GM21619 (cell line): Measurements from ENCODE around the gene TMEM164.
"Not testable (repeated sequence)": the region's sequence is repeated elsewhere in the genome, so short reads cannot be mapped to it uniquely, and the experiment has no call there.

ENCODE experiments used
- ATAC-seq: cut with Tn5 transposase; IDR thresholded peaks from one replicate; pipeline ENCODE4 v1.9.1; 2021; ENCODE audit not compliant: unreplicated experiment

The TMEM164 gene

DNA sequence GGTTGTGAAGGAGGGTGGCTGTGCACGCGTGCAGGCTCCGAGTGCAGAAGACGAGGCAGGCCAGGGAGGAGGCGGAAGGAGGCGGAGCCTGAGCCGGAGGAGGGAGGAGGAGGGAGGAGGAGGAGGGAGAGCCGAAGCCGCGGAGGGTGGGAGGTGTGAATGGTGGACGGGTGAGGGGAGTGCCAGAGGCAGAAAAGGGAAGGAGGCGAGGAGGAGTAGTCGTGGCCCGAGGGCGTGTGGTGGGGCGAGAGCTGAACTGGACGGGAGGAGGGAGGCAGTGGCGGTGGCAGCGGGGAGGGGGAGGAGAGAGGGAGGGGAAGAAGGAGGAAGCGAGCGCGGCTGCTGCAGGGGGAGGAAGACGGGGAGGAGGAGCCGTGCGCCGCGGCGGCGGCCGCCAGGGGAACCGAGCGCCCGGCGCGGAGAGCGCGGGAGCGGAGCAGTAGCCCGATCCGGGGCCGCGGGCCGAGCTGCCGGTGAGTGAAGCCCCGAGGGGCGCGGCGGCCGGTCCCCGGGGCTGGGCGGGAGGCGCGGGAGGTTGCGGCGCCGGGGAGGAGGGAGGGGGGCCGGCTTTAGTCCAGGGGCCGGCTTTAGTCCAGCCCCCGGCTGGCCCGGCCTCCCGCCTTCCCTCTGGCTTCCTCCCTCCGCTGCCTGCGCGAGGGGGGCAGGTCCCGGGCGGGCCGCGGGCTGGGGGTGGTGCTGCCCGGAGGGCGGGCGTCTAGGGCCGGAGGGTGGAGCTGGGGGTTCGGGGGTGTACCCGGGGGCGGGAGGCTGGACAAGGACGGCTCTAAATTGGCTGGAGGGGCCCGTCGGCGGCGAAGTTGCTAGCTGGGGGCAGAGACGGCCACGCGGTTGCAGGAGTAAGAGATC is at the start of gene TMEM164:
TMEM164 (plus strand) TSS at position 815 of the 867 bp plus-strand sequence. CDS start 661 bp downstream, outside the sequence.
- peak; percentile 83 for ATAC-seq

DNA sequence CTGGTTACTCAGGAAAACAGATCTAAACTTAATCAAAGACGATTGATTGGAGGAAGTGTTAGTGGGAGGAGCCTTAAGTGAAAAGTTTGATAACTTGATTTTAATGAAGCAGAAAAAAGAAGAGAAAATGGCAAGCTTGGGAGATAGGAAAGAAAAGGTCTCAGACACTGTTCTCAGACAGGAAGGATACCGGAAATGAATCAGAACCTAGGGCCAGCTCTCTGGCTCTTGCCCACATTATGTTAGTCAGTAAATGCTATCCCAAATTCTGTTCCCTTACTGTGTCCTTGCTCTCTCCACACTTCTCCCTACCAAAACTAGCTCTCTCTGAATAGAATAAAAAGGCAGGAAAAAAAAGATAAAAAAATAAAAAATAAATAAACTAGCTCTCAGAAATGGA is 48.6 kb upstream of the TMEM164 start:
- no peak for ATAC-seq

DNA sequence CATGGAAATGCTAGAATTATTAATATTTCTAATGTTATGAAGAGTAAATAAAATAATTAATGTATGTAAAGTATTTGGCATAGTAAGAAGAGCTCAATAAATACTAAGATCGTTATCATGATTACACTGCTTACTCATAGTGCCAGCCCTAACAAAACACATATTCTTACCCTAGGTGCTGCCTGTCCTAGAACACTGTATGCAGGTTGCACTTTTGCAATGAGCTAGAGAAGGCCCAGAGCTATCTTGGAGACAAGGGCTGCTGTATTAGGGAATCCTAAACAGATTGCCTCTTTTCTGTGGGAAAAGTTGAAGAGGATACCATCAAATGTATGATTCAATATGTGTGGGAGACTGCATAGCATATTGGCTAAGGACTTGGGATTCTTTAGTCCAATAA is 48.0 kb upstream of the TMEM164 start:
- no peak for ATAC-seq

DNA sequence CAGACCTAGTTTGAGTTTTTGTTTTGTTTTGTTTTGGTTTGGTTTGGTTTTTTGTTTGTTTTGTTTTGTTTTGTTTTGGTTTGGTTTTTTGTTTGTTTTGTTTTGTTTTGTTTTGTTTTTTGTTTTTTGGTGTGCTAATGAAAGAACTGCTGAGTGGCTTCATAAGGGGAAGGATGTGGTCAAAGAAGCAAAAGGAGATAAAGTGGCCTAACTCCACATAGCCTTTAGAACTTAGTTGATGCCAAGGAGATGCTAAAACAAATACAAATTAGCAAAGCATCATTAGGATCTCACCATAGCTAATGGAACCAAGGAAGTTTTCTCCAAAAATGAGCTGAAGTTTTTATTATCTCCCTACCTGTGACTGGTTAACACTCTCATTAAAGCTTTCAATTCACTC is 44.6 kb upstream of the TMEM164 start:
- ATAC-seq, result no peak

DNA sequence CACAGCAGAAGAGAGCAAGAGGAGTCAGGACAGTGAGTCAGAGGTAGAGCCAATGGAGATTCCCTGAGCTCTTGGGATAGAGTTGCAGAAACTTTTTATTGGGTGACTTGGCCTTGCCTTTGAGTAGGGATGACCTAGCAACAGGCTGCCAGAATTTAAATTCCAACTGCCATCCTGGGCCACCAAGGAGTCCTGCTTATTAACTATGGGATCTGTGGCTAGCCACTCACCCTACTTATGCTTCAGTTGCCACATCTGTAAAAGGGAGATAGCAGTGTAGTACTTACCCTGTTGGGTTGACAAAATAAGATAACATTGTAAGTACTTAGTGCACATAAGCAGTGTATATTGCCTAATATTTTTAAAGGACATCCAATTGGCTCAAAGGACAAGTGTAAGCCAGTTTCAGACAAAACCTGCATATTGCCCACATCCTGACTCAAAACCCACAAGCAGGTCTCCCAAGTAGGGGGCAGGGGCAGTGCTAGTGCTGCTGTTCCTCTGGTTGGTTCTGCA is 43.5 kb upstream of the TMEM164 start:
- no peak for ATAC-seq

DNA sequence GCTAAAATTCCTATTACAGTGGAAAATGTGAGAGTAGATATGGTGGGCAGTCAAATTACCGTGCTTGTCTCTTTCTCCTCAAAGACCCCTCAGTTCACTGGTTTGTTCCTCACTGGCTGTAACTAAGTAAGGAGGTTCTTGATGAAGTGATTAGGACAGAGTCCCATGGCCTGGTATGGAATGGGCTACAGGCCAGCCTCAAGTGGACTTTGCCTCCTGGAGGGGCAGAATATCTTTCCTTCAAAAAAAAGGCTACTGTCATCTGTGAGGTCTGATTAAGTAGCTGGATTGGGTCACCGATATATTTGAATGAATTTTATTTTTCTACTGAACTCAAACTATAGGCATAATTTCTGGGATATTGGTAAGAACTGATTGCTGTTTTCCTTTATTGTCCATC is 38.5 kb upstream of the TMEM164 start:
- no peak for ATAC-seq

DNA sequence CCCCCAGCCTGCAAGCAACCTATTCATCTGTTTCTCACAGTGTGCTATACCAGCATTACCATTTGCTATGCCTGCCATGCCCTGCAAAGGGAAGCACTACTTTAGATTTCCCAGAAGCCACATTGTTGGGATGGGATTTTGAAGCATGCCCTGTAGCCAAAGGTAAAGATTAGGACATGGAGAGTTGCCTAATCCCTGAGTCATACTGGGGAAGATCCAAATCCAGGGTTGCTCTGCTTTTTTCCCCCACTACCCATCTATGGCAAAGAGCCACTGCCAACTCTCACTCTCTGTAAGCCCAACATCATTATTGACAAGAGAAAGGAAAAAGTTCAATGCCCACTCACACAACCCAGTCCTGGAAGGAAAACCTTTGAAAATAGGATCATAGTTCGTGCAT is 36.7 kb upstream of the TMEM164 start:
- no peak for ATAC-seq

DNA sequence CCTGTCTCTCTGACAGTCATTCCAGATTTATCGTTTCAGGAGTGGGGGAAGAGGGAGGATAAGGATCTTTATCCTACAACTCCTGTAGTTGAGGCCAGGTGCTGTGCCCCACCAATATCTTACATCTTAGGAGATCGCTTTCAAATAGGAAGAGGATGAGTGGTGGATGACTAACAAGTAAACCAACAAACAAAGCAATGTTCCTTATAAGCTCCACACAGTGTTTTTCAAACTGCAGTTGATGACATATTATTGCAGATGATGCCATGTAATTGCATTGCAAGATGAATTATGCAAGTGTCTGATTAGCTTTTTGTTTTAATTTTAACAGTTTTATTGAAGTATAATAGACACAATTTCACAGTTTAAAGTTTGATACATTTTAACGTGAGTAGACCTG is 35.8 kb upstream of the TMEM164 start:
- ATAC-seq, result no peak

DNA sequence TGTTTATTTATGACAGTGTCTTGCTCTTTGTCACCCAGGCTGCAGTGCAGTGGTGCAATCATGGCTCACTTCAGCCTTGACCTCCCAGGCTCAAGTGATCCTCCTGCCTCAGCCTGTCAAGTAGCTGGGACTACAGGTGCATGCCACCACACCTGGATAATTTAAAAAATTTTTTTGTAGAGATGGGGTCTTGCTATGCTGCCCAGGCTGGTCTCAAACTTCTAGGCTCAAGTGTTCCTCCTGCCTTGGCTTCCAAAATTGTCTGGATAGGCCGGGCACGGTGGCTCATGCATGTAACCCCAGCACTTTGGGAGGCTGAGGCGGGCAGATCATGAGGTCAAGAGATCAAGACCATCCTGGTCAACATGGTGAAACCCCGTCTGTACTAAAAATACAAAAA is 32.1 kb upstream of the TMEM164 start:
- not testable (repeated sequence) for ATAC-seq

DNA sequence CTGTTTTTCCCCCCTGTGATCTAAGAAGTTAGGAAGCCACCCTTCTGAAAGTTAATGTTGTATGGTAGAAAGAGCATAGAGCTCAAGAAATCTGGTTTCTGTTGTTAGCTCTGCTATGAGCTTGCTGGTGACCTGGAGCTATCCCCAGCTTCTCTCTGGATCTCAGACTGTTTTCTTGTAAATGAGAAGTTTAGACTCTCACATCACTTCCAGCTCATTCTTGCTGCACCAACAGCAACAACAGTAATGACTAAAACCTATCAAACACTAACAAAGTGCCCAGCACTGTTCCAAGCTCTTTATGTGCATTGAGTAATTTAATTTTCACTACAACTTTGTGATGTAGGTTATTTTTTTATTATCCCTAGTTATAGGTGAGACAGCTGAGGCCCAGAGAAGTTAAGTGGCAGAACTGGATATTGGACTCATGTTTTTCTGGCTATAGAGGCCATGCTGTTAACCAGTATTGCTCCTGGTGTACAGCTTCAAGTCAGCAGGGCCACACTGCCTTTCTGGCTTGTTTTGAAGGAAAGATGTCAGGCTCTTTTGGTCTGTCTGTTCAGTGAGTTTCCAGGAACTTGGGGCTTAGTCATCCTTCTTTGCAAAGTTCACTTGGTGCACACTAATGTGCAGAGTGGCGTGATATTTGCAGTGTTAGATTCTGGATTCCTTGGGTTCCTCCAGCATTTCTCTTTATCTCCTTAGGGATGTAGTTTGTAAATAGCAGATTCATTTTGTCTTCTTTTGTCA is 27.8 kb upstream of the TMEM164 start:
- ATAC-seq, result no peak

DNA sequence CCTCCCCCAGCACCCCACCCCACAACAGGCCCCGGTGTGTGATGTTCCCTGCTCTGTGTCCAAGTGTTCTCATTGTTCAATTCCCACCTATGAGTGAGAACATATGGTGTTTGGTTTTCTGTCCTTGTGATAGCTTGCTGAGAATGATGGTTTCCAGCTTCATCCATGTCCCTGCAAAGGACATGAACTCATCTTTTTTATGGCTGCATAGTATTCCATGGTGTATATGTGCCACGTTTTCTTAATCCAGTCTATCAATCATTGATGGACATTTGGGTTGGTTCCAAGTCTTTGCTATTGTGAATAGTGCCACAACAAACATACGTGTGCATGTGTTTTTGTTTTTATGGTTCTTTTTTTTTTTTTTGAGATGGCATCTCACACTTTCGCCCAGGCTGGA is 17.7 kb upstream of the TMEM164 start:
- ATAC-seq, result not testable (repeated sequence)

DNA sequence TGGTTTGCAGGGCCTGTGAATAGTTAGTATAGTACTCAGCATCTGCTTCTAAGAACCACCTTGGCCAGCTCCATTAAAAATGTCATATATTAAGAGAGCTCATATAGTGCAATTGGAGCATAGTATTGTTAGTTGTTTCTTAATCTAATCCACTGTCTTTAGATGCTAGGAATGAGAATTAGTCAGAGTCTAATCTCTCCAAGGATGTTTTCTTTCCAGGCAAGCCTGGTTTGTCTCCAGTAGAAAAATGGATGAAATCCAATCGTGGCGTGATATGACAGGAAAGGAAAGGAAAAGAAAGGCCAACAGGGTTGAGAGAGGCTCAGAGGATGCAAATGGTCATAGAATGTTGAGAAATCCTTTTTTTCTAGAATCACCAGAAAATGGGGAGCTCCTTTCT is 15.0 kb upstream of the TMEM164 start:
- ATAC-seq, result no peak

DNA sequence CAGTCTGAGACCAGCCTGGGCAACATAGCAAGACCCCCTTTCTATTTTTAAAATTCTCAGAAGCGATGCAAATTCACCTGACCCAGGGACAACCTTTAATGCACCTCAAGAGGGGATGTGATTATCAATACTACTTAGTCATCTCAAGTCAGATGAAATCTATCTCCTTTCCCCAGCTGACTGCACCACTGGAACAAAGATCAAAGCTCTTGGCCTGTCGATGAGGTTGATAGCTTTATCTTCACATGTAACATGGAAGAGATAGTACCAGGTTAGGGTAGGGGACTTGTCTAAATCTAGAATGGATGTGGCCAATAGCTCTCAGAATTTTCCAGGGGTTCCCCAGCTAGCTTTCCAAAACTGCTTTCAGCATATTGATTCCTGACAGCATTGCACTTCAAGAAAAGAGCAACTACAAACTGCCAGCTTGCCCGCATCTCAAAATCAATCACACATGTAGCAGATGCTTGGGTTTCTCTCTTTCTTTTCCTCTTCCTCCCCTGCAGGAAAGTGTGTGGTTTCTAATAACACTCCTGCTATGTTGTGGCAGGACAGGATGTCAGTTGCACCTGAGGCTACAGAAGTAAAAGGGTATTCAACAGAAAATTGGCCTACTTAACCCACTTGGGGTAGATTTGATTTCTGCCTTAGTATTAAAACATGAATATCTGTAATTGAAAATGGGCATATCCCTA is 12.2 kb upstream of the TMEM164 start:
- no peak for ATAC-seq

DNA sequence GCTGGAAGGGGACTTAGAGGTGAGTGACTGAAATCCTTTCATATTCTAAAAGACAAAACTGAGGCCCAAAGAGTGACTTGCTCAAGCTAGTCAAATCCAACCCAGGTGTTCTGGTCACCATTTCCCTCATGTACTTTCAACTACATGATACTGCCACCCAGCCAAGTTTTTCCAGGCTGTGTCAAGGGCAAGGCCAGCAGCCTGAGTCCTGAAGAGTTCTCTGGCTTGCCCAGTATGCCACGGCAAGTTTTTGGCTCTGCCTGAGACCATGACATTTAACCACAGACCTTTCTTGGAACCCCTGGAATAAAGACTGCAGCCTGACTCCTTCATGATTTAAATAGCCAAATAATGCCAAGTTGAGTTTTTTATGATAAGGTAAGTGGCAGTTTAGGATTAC is 10.7 kb upstream of the TMEM164 start:
- no peak for ATAC-seq

DNA sequence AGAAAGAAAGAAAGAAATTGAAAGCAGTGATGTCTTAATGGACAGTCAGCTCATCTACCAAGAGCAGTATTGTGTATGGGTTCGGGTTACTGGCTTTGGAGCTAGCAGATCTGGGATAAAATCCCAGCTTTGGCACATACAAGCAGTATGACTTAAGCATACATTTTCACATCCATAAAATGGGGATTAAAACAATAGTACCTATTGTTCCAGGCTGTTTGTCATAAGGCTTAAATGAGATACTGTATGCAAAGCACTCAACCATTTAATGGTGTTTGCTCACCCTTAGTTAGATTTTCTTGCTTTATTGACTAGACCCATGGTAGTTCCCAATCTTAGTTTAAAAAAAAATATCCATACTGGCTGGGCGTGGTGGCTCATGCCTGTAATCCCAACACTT is 7.8 kb upstream of the TMEM164 start:
- ATAC-seq, result no peak

DNA sequence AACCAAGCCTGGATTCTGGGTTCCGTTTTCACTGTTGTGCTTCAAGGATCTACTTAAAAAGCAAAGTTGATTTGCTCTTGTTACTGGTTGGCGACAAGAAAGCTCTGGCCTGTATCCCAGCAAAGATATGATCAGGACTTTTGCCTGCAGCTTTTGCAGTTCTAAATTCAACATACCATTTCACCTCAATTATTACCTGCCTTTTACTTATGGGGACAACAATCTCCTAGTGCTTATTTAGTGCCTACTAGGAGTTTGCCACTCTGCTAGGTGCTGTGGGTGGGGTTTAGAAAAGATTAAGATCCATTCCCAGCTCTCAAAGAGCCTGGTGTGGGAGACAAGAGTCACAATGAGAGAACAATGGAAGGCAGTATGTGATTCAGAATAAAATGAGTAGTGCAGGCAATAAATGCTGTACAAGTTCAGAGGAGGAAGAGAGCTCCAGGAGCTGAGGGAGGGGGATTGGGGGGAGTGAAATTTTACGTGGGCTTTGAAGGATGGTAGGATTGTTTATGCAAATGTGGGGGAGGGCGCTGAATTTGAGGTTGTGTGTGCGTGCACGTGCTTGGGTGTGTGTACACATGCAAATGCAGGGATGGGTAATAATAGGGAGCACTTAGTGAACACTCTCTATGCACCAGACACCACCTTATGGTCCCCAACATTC is 5.0 kb upstream of the TMEM164 start:
- no peak for ATAC-seq

DNA sequence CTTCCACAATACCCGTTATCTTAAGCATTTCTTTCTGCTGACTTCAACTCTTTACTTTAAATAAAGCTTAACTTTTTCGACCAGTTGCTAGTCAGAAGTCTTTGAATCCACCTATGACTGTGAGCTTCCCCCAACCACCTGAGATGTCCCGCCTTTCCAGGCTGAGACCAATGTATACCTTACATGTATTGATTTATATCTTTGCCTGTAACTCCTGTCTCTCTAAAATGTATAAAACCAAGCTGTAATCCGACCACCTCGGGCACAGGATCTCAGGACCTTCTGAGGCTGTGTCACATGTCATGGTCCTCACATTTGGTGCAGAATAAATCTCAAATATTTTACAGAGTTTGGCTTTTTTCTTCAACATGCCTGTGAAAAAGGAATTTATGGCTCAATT is 2.9 kb upstream of the TMEM164 start:
- ATAC-seq, result no peak

DNA sequence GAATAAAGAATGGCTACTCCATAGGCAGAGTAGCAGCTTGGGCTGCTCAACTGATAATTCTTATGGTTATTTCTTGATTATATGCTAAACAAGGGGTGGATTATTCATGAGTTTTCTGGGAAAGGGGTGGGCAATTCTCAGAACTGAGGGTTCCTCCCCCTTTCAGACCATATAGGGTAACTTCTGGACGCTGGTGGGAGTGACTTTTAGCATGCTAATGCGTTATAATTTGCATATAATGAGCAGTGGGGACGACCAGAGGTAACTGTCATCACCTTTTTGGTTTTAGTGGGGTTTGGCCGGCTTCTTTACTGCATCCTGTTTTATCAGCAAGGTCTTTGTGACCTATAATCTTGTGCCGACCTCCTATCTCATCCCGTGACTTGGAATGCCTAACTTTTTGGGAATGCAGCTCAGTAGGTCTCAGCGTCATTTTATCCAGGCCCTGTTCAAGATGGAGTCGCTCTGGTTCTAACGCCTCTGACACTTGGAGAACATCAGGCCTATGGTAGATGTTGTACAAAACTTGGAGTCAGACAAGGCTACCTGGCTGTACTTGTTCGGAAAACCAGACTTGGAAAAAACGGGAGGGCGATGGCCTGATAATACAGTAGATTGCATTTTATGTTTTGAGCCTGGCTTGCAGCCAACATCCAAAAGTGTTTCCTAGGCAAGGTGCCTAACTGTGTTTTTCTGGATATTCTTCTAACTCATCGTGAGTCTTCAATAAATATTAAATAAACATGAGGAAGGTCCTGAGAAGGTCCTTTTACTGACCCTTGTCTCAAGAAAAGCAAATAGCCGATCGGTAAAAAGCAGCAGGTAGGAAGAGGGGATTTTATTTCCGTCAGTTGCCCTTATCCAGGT is 1.8 kb upstream of the TMEM164 start:
- no peak for ATAC-seq

DNA sequence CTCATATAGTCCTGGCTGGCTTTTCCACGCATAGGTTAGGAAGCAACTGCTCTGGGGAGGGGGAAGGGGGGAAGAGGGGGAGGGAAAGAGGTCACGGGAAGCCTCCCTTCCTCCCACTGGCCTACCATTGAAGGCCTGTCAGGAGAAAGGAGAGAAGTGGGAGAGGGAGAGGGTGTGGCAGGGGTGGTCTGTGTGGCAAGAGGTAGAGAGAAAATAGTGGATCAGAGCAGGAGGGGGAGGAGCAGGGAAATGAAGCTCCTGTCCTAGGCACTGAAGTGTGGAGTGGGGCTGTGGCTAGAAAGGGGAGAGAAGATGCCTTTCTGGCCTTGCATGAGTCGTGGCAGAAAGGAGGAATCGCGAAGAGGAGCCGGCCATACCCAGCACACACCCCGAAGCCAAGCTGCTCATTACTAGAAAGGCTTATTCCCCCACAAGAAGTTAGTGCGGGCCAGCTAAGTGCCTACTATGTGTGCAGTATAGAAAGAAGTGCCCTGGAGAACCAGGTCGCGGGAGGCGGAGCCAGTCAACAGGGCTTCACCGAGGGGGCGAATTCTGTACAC is 1.1 kb upstream of the TMEM164 start:
- no peak for ATAC-seq
